A673 (cell line): ENCODE results near the gene DEDD2. TPM values are rescaled to one million over a fixed set of nuclear protein-coding genes. Genes with fewer than 3 reads are reported as not detected.

Experiments
- BruUV-seq: library from RNA; stranded (reverse); fragments of 400-500 nt; replicated peaks from 2 replicates; lab custom pipeline; 2021; lab: Mats Ljungman, UMichigan
- CTCF ChIA-PET: fragments of 300-600 bp; sonication (Branson Sonifier 250); formaldehyde crosslinking; loops from one replicate; lab custom pipeline; 2022; ENCODE audit warnings: antibody characterized with exemption; lab: Charles Lee
- POLR2A ChIA-PET: fragments of 300-600 bp; sonication (Branson Sonifier 250); formaldehyde crosslinking; loops from one replicate; lab custom pipeline; 2022; ENCODE audit warnings: antibody characterized with exemption; ENCODE audit not compliant: low non-redundant PET; lab: Charles Lee
- DNase-seq: peaks from one replicate; pipeline ENCODE4 v3.0.0-alpha.2; 2015; ENCODE audit warnings: low spot score
- H3K27ac ChIP-seq: fragments of 200-600 bp; sonication (generic); 2 replicates; pipeline ENCODE4 v1.5.1; 2016; ENCODE audit warnings: mixed run types, low read depth, mild to moderate bottlenecking, mixed read lengths, antibody characterized with exemption, low read length; ENCODE audit not compliant: poor library complexity, severe bottlenecking
- H3K27me3 ChIP-seq: fragments of 200-600 bp; sonication (generic); replicated peaks from 2 replicates; pipeline ENCODE4 v1.6.1; 2017; ENCODE audit warnings: mixed run types, low read depth, mild to moderate bottlenecking, mixed read lengths, antibody characterized with exemption, low read length; ENCODE audit not compliant: insufficient read depth, poor library complexity
- H3K36me3 ChIP-seq: fragments of 200-600 bp; sonication (generic); 2 replicates; pipeline ENCODE4 v1.6.1; 2016; ENCODE audit warnings: mixed run types, mild to moderate bottlenecking, mixed read lengths, antibody characterized with exemption, low read length; ENCODE audit not compliant: insufficient read depth, poor library complexity, severe bottlenecking
- H3K4me1 ChIP-seq: fragments of 200-600 bp; sonication (generic); 2 replicates; pipeline ENCODE4 v1.6.1; 2017; ENCODE audit warnings: mixed run types, mild to moderate bottlenecking, mixed read lengths, antibody characterized with exemption, low read length; ENCODE audit not compliant: insufficient read depth, poor library complexity, severe bottlenecking
- H3K4me3 ChIP-seq: fragments of 200-600 bp; sonication (generic); 2 replicates; pipeline ENCODE4 v1.5.1; 2016; ENCODE audit warnings: low read depth, mixed run types, mild to moderate bottlenecking, mixed read lengths, low read length; ENCODE audit not compliant: poor library complexity, severe bottlenecking
- H3K9me3 ChIP-seq: fragments of 200-600 bp; sonication (generic); 2 replicates; pipeline ENCODE4 v1.6.1; 2016; ENCODE audit warnings: mixed run types, low read depth, mild to moderate bottlenecking, mixed read lengths, antibody characterized with exemption, low read length; ENCODE audit not compliant: poor library complexity, severe bottlenecking
- CTCF ChIP-seq: fragments of 300-800, 200-600 bp; sonication (generic); conservative IDR thresholded peaks from 2 replicates; pipeline ENCODE4 v1.5.1; 2017; ENCODE audit warnings: low read depth, mild to moderate bottlenecking, antibody characterized with exemption, low read length, moderate library complexity, mixed read lengths
- EZH2 ChIP-seq: fragments of 200-600 bp; sonication (generic); IDR thresholded peaks from 2 replicates; pipeline ENCODE4 v1.6.1; 2017; ENCODE audit warnings: borderline replicate concordance, low read depth, mild to moderate bottlenecking, mixed read lengths, antibody characterized with exemption, low read length; ENCODE audit not compliant: poor library complexity, severe bottlenecking
- intact Hi-C: fragments of 100-400 bp; cut with micrococcal nuclease; formaldehyde crosslinking; loops from one replicate; pipeline ENCODE4 v1.10.0; 2022; ENCODE audit not compliant: unreplicated experiment
- total RNA-seq: library from RNA; stranded (reverse); gene quantifications from 2 replicates; pipeline ENCODE4 v1.2.3, GENCODE V29; 2021

The DEDD2 gene
- total RNA-seq, 1 experiment from 2014 or later = 32.1 TPM

- peaks cover 13% of the 10 kb centered on the region for H3K36me3 ChIP-seq
Measured at GRCh38 chr19:42254089-42254849, 36.8 kb upstream of the DEDD2 start.

GRCh38 chr19:42253245-42254088, 36.0 kb upstream of the DEDD2 start:
- H3K27me3 ChIP-seq = no peaks in the 10 kb centered on the region
- H3K4me1 ChIP-seq = peaks cover 47% of the 10 kb centered on the region
- peak; percentile 83 for DNase-seq
- CTCF ChIA-PET = no interaction called here
- no peaks in the 10 kb centered on the region for H3K9me3 ChIP-seq
- TF ChIP-seq CTCF = no peak
- no peak for TF ChIP-seq EZH2
- peak overlapping the region; percentile 91 for H3K4me3 ChIP-seq
- peak overlapping the region; percentile 95 for H3K27ac ChIP-seq
- intact Hi-C loops = loop anchor here (2.0 kb wide), 1 partner anchor 15 kb away; the partner anchor contains the start of gene CIC
- POLR2A ChIA-PET = no interaction called here
- BruUV-seq = no TSS peak
- H3K36me3 ChIP-seq = peaks cover 21% of the 10 kb centered on the region

More at GRCh38 chr19:42254089-42254849, 36.8 kb upstream of the DEDD2 start:
- peak overlapping the region; percentile 91 for H3K4me3 ChIP-seq
- ChIA-PET CTCF (no interaction called here), POLR2A (no interaction called here)
- H3K27ac ChIP-seq = peak overlapping the region; percentile 95
- intact Hi-C loops = loop anchor here (2.0 kb wide), 1 partner anchor 15 kb away; the partner anchor contains the start of gene CIC
- H3K9me3 ChIP-seq = no peaks in the 10 kb centered on the region
- TSS peak; percentile 40 for BruUV-seq
- H3K27me3 ChIP-seq = no peaks in the 10 kb centered on the region
- TF ChIP-seq EZH2 (no peak), CTCF (no peak)
- DNase-seq = peak; percentile 86
- peaks cover 39% of the 10 kb centered on the region for H3K4me1 ChIP-seq

GRCh38 chr19:42252365-42253244, 35.1 kb upstream of the DEDD2 start:
- Histone ChIP-seq H3K36me3 (peaks cover 23% of the 10 kb centered on the region), H3K27ac (peak overlapping the region; percentile 83), H3K27me3 (no peaks in the 10 kb centered on the region), H3K9me3 (no peaks in the 10 kb centered on the region), H3K4me1 (peaks cover 54% of the 10 kb centered on the region), H3K4me3 (peak overlapping the region; percentile 91)
- intact Hi-C loops = no loop called here
- peak; percentile 60 for DNase-seq
- ChIA-PET CTCF (no interaction called here), POLR2A (no interaction called here)
- TF ChIP-seq CTCF (no peak), EZH2 (no peak)
- BruUV-seq = TSS peak; percentile 38
